Adrenal gland (tissue), 12 donors: ENCODE data around the gene ANXA1. TPM values are rescaled to one million over a fixed set of nuclear protein-coding genes. Genes with fewer than 3 reads are reported as not detected.

Experiments
- DNase-seq, 7 donors: peaks; one replicate each; pipeline ENCODE4 v3.0.0-alpha.2; 2019 to 2020
- H3K27ac ChIP-seq, 5 donors: fragments of 200-600 bp; sonication (generic) in 4 of 5; 1 replicate in 3 of 5; 2 replicates in 2 of 5; pipeline versions ENCODE4 v1.5.1 to v1.8.0; 2016 to 2020; ENCODE audit warnings: mild to moderate bottlenecking in 1 of 5
- H3K27me3 ChIP-seq: fragments of 200-600 bp; 2 replicates; pipeline ENCODE4 v1.8.0; 2021
- H3K36me3 ChIP-seq, 2 donors: fragments of 200-600 bp; replicated peaks in 1 of 2; 1 replicate in 1 of 2; 2 replicates in 1 of 2; pipeline versions ENCODE4 v1.5.1 to v1.8.0; 2018 to 2022
- H3K4me1 ChIP-seq, 2 donors: fragments of 200-600 bp; replicated peaks in 1 of 2; 1 replicate in 1 of 2; 2 replicates in 1 of 2; pipeline versions ENCODE4 v1.5.1 to v1.8.0; 2018 to 2021
- H3K4me3 ChIP-seq, 4 donors: fragments of 200-600 bp; sonication (generic) in 3 of 4; one replicate each; pipeline ENCODE4 v1.5.1; 2016 to 2018
- H3K9me3 ChIP-seq, 3 donors: fragments of 200-600 bp; sonication (generic) in 1 of 3; replicated peaks in 1 of 3; 1 replicate in 2 of 3; 2 replicates in 1 of 3; pipeline versions ENCODE4 v1.5.1 to v1.8.0; 2016 to 2021
- POLR2A ChIP-seq, 2 donors: fragments of 450-650 bp; IDR thresholded peaks; one replicate each; pipeline ENCODE4 v1.6.1; 2017; ENCODE audit warnings: antibody characterized with exemption in 2 of 2, mild to moderate bottlenecking in 2 of 2, moderate library complexity in 1 of 2
- WGBS, 4 donors: extraction: QIAGEN DNeasy Blood & Tissue Kit in 2 of 4; methylation state at CpG; one replicate each; pipeline versions ENCODE4 v1.1.5 to v1.1.7; 2013 to 2017; 5-methylcytosine and 5-hydroxymethylcytosine counted together
- intact Hi-C, 2 donors: fragments of 100-400 bp; cut with DNase I; formaldehyde crosslinking; loops; one replicate each; pipeline versions ENCODE4 v1.14.1 to v1.15.0; 2022 to 2023
- polyA plus RNA-seq, 3 donors: library from polyadenylated mRNA; stranded (reverse); fragments of 200-250 nt in 2 of 3; fragments of 350-450 nt in 1 of 3; fragmentation: Illumina TruSeq in 1 of 3; extraction: RNeasy Lipid Tissue Mini Kit (QIAGEN cat#74804) in 1 of 3; gene quantifications; one replicate each; pipeline ENCODE4 v1.2.3, GENCODE V29; 2013 to 2014
- total RNA-seq, 9 donors: library from RNA; depleted of rRNA in 4 of 9; stranded (reverse); fragments of >200 nt in 4 of 9; fragments of 120-200 nt in 1 of 9; fragmentation: NEBNext Ultra II Directional in 1 of 9; extraction: Animal tissue kit (Norgen Biotek cat#: 25700) in 1 of 9; gene quantifications; one replicate each; pipeline versions ENCODE4 v1.1.0 to v1.2.4, GENCODE V29; 2013 to 2023
- TF ChIP-seq, protein P1 (sequence below), 6 experiments: fragments of 450-650 bp in 4 of 6; fragments of 200-600 bp in 2 of 6; sonication (generic) in 1 of 6; IDR thresholded peaks; 1 replicate in 5 of 6; 2 replicates in 1 of 6; pipeline versions ENCODE4 v1.5.1 to v1.8.0; 2016 to 2021; ENCODE audit warnings: antibody characterized with exemption in 6 of 6, mild to moderate bottlenecking in 2 of 6, moderate library complexity in 1 of 6
- donor health status: healthy with polysubstance abuse.
- donor health status: Bipolar disorder and iron deficiency.
- donor health status: DM: yes; HTN: yes; CAD: no.
- donor health status: DM: no; HTN: no; CAD: no.
- donor health status: DM: no; HTN: no; CAD: no.
- donor health status: DM: yes; HTN: yes; CAD: no.

The ANXA1 gene
- total and polyA plus RNA-seq, 12 donors = 16.5 to 114 (median 63.4) TPM

DNA sequence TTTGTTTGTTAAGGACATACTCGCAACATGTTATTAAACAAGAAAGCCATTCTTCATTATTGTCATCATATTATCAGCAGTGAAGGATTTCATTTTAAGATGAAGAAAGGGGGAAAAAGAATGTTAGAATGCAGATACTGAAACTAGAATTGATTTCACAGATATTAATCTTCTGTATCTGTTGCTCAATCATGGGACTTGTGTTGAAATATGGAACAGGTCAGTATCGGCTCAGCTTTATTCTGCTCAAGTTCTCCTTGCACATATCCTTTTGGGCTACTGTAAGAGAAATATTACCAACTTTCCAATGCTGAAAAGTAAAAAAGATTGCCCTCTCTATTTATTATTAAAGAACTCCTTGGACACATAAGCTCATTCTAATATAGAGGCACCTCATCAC lies 13.8 kb upstream of the ANXA1 start:
- no peaks in the 10 kb centered on the region for H3K9me3 ChIP-seq
- WGBS, 4 donors = 52 to 63% (median 55%) methylated on average over 2 of the region's 2 CpGs
- no peak for TF ChIP-seq POLR2A (IDR thresholded peaks at IDR 0.05)
- TF ChIP-seq, protein P1, sequence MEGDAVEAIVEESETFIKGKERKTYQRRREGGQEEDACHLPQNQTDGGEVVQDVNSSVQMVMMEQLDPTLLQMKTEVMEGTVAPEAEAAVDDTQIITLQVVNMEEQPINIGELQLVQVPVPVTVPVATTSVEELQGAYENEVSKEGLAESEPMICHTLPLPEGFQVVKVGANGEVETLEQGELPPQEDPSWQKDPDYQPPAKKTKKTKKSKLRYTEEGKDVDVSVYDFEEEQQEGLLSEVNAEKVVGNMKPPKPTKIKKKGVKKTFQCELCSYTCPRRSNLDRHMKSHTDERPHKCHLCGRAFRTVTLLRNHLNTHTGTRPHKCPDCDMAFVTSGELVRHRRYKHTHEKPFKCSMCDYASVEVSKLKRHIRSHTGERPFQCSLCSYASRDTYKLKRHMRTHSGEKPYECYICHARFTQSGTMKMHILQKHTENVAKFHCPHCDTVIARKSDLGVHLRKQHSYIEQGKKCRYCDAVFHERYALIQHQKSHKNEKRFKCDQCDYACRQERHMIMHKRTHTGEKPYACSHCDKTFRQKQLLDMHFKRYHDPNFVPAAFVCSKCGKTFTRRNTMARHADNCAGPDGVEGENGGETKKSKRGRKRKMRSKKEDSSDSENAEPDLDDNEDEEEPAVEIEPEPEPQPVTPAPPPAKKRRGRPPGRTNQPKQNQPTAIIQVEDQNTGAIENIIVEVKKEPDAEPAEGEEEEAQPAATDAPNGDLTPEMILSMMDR (IDR thresholded peaks at IDR 0.05) = no peak
- intact Hi-C loops = no loop called here
- no peaks in the 10 kb centered on the region for H3K36me3 ChIP-seq
- no peak overlapping the region for H3K27ac ChIP-seq
- H3K27me3 ChIP-seq = no peaks in the 10 kb centered on the region
- no peak overlapping the region for H3K4me3 ChIP-seq
- H3K4me1 ChIP-seq = peaks cover 0 to 7% of the 10 kb centered on the region in 2 donors
- no peak for DNase-seq

DNA sequence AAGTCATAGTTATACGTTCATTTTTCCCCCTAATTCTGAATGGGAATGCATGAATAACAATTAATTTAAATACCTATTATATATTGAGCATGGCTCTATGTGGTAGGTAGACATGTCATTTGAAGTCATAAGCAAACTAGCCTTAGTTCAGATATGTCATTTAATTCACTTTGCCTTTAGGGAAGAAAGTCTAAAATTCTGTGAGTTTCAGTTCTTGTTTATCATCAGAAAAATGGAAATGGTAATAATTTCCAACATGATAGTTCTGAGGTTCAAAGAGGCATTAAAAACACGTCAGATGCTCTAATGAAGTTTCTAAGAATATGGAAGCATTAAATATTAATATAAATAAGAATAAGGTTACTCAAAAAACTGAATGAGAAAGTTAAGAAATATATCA lies 13.1 kb upstream of the ANXA1 start:
- WGBS, 4 donors = 75 to 81% (median 79%) methylated on average over 2 of the region's 2 CpGs
- no peak for DNase-seq
- Histone ChIP-seq H3K27ac (no peak overlapping the region), H3K4me1 (peaks cover 2 to 7% of the 10 kb centered on the region in 2 donors), H3K4me3 (no peak overlapping the region), H3K36me3 (no peaks in the 10 kb centered on the region), H3K27me3 (no peaks in the 10 kb centered on the region), H3K9me3 (no peaks in the 10 kb centered on the region)
- TF ChIP-seq, protein P1 (IDR thresholded peaks at IDR 0.05) = no peak
- no peak for TF ChIP-seq POLR2A (IDR thresholded peaks at IDR 0.05)
- intact Hi-C loops = no loop called here

DNA sequence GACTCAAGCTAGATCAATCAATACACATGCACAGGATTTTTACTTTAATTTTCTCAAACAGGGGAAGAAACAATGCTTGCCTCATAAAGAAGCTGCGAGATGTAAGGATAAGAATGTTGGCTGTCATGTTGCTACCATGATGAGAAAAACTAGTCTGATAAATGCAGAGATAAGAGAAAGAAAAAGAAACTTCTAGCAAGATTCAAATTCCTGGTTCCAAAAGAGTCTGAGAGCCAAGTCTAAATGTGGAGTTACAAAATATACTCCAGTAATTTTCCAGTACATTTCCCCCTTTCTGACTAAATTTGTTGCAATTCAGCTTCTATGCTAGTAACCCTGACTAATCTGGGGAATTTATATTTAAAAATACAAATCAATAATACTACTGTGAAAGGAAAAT lies 10.4 kb upstream of the ANXA1 start:
- H3K27ac ChIP-seq = peak overlapping the region in 1 of 5 donors; percentile 55
- no peaks in the 10 kb centered on the region for H3K36me3 ChIP-seq
- TF ChIP-seq, protein P1 (IDR thresholded peaks at IDR 0.05) = no peak
- TF ChIP-seq POLR2A (IDR thresholded peaks at IDR 0.05) = no peak
- DNase-seq = no peak
- no peak overlapping the region for H3K4me3 ChIP-seq
- WGBS, 4 donors = 61 to 75% (median 65%) methylated on average over 1 of the region's 1 CpG
- intact Hi-C loops = no loop called here
- no peaks in the 10 kb centered on the region for H3K9me3 ChIP-seq
- no peaks in the 10 kb centered on the region for H3K27me3 ChIP-seq
- peaks cover 14 to 15% of the 10 kb centered on the region in 2 donors for H3K4me1 ChIP-seq

DNA sequence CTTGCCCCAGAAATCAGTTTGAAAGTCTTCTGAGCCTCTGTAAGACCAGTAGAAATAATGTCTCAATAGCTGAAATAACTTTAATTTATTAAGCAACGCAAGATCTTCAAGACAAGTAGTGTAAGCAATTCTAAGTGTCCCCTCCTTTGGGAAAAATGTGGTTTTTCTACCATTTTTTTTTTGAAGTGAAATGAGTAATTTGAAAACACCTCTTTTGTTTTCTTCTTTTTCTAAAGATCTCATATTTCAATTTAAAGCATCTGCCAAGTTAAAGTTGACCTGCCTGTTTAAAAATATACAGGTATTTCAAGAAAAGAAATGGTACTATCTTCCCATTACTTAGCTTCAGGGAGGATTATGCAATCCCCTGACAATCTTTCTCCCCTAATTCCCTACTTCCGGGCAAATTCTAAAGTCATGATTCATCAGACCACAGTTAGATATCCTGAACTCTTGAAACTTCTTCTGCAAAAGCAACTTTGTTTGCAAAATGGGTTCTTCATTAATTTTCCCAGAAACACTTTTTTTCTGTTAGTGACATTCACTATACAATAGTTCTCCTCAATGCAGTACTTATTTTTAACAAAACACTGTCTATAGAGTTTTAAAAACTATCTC lies 7.8 kb upstream of the ANXA1 start:
- intact Hi-C loops = no loop called here
- Histone ChIP-seq H3K4me3 (no peak overlapping the region), H3K27me3 (no peaks in the 10 kb centered on the region), H3K4me1 (peaks cover 10 to 15% of the 10 kb centered on the region in 2 donors), H3K9me3 (no peaks in the 10 kb centered on the region), H3K36me3 (no peaks in the 10 kb centered on the region), H3K27ac (peak overlapping the region in 1 of 5 donors; percentile 1)
- no peak for DNase-seq
- TF ChIP-seq POLR2A (IDR thresholded peaks at IDR 0.05) = no peak
- TF ChIP-seq, protein P1 (IDR thresholded peaks at IDR 0.05) = no peak
- WGBS, 4 donors = 28 to 38% (median 32%) methylated on average over 2 of the region's 2 CpGs
